Hepatocyte (in vitro differentiated cells): ENCODE measurements around the gene ZNF521. TPM values are rescaled to one million over a fixed set of nuclear protein-coding genes. Genes with fewer than 3 reads are reported as not detected.

Source experiments
- DNase-seq: peaks from one replicate; pipeline ENCODE4 v3.0.0-alpha.2; 2016; ENCODE audit warnings: low spot score
- H2AFZ ChIP-seq: fragments of 200-600 bp; sonication (generic); 2 replicates; pipeline ENCODE4 v1.6.0; 2016; ENCODE audit warnings: antibody characterized with exemption, mild to moderate bottlenecking
- H3K27ac ChIP-seq: fragments of 200-600 bp; sonication (generic); 2 replicates; pipeline ENCODE4 v1.5.1; 2016; ENCODE audit warnings: mild to moderate bottlenecking
- H3K27me3 ChIP-seq: fragments of 200-600 bp; sonication (generic); 2 replicates; pipeline ENCODE4 v1.6.1; 2016
- H3K36me3 ChIP-seq: fragments of 200-600 bp; sonication (generic); replicated peaks from 2 replicates; pipeline ENCODE4 v1.5.1; 2016; ENCODE audit warnings: low read depth; ENCODE audit not compliant: insufficient read depth
- H3K4me1 ChIP-seq: fragments of 200-600 bp; sonication (generic); 2 replicates; pipeline ENCODE4 v1.5.1; 2016; ENCODE audit warnings: mild to moderate bottlenecking, moderate library complexity; ENCODE audit not compliant: insufficient read depth
- H3K4me2 ChIP-seq: fragments of 200-600 bp; sonication (generic); 2 replicates; pipeline ENCODE4 v1.6.0; 2016
- H3K4me3 ChIP-seq: fragments of 200-600 bp; sonication (generic); 2 replicates; pipeline ENCODE4 v1.5.1; 2016; ENCODE audit warnings: mild to moderate bottlenecking
- H3K79me2 ChIP-seq: fragments of 200-600 bp; sonication (generic); 2 replicates; pipeline ENCODE4 v1.6.0; 2017; ENCODE audit warnings: mild to moderate bottlenecking
- H3K9me2 ChIP-seq: fragments of 200-600 bp; sonication (generic); replicated peaks from 2 replicates; pipeline ENCODE4 v1.6.0; 2017; ENCODE audit warnings: mild to moderate bottlenecking; ENCODE audit not compliant: insufficient read depth
- H3K9me3 ChIP-seq: fragments of 200-600 bp; sonication (generic); 2 replicates; pipeline ENCODE4 v1.5.1; 2016; ENCODE audit warnings: low read depth, mild to moderate bottlenecking
- H4K20me1 ChIP-seq: fragments of 200-600 bp; sonication (generic); 2 replicates; pipeline ENCODE4 v1.6.0; 2016; ENCODE audit warnings: mild to moderate bottlenecking; ENCODE audit not compliant: insufficient read depth, poor library complexity, severe bottlenecking
- CTCF ChIP-seq: fragments of 200-600 bp; sonication (generic); IDR thresholded peaks from 2 replicates; pipeline ENCODE4 v1.5.1; 2016; ENCODE audit warnings: antibody characterized with exemption, mild to moderate bottlenecking; ENCODE audit not compliant: poor library complexity
- EZH2 ChIP-seq: fragments of 200-600 bp; sonication (generic); IDR thresholded peaks from 2 replicates; pipeline ENCODE4 v1.6.1; 2016; ENCODE audit warnings: antibody characterized with exemption, mild to moderate bottlenecking, borderline replicate concordance
- EZH2phosphoT487 ChIP-seq: fragments of 200-600 bp; sonication (generic); IDR thresholded peaks from one replicate; pipeline ENCODE4 v1.6.1; 2018; ENCODE audit warnings: antibody characterized with exemption, mild to moderate bottlenecking, low read depth, moderate library complexity; ENCODE audit not compliant: unreplicated experiment, severe bottlenecking
- WGBS: methylation state at CpG from one replicate; pipeline ENCODE4 v1.1.6; 2016; ENCODE audit warnings: low lambda C conversion rate; ENCODE audit errors: missing lambda C conversion rate; 5-methylcytosine and 5-hydroxymethylcytosine counted together
- polyA plus RNA-seq: library from polyadenylated mRNA; unstranded; fragments of >200 nt; fragmentation: Nextera tagmentation; extraction: Ambion mirVana; gene quantifications from 2 replicates; pipeline ENCODE4 v1.2.1, GENCODE V29; 2016
- total RNA-seq: library from RNA; depleted of rRNA; stranded (reverse); fragments of >200 nt; gene quantifications from 2 replicates; pipeline ENCODE4 v1.2.3, GENCODE V29; 2014

The ZNF521 gene
- total and polyA plus RNA-seq, 2 experiments from 2014 or later: 9.0 to 16.3 TPM

GRCh38 chr18:25223899-25224886 is 127.8 kb downstream of the ZNF521 start:
- Histone ChIP-seq H3K4me3 (no peak overlapping the region), H3K36me3 (no peaks in the 10 kb centered on the region), H3K9me3 (no peaks in the 10 kb centered on the region), H2AFZ (no peak overlapping the region), H3K9me2 (no peaks in the 10 kb centered on the region), H3K27me3 (no peaks in the 10 kb centered on the region), H3K4me1 (peaks cover 11% of the 10 kb centered on the region), H3K27ac (no peak overlapping the region), H4K20me1 (peaks cover 4% of the 10 kb centered on the region), H3K79me2 (no peaks in the 10 kb centered on the region), H3K4me2 (no peak overlapping the region)
- TF ChIP-seq EZH2phosphoT487: no peak
- TF ChIP-seq EZH2: no peak
- no peak for TF ChIP-seq CTCF
- no peak for DNase-seq
- 94% methylated on average over 23 of the region's 23 CpGs for WGBS

- no peaks in the 10 kb centered on the region for H3K79me2 ChIP-seq
- H3K9me3 ChIP-seq: no peaks in the 10 kb centered on the region
- no peaks in the 10 kb centered on the region for H3K9me2 ChIP-seq
- WGBS: 83% methylated on average over 2 of the region's 2 CpGs
- peaks cover 2% of the 10 kb centered on the region for H3K4me1 ChIP-seq
- no peak overlapping the region for H3K4me2 ChIP-seq
- H3K4me3 ChIP-seq: no peak overlapping the region
- peaks cover 4% of the 10 kb centered on the region for H4K20me1 ChIP-seq
- DNase-seq: no peak
- TF ChIP-seq CTCF: no peak
- TF ChIP-seq EZH2phosphoT487: no peak
- H3K27me3 ChIP-seq: no peaks in the 10 kb centered on the region
- peaks cover 3% of the 10 kb centered on the region for H3K36me3 ChIP-seq
- no peak overlapping the region for H2AFZ ChIP-seq
- no peak overlapping the region for H3K27ac ChIP-seq
These were observed 128.8 kb downstream of the ZNF521 start for GRCh38 chr18:25223211-25223610.

DNA sequence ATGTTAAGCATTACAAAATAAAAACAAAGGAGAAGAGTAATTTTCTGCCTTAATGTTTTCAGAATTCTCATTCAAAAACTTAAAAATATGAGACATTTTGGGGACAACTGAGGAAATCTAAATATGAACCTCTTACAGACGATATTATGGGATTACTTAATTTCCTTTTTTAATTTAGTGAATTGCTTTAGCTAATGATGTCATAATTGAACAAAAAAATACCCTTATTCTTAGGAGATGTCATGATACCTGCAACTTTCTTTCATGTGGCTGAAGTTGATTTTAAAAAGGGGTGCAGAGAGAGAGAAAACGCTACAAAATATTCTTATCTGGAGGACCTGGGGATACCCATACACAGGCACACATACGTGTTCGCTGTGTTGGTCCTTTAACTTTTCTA is 129.3 kb downstream of the ZNF521 start:
- no peak overlapping the region for H3K4me2 ChIP-seq
- H3K27me3 ChIP-seq: no peaks in the 10 kb centered on the region
- H4K20me1 ChIP-seq: peaks cover 4% of the 10 kb centered on the region
- DNase-seq: no peak
- WGBS: 90% methylated on average over 4 of the region's 4 CpGs
- H3K27ac ChIP-seq: no peak overlapping the region
- no peaks in the 10 kb centered on the region for H3K9me2 ChIP-seq
- TF ChIP-seq EZH2 (no peak), CTCF (no peak), EZH2phosphoT487 (no peak)
- H2AFZ ChIP-seq: no peak overlapping the region
- H3K9me3 ChIP-seq: no peaks in the 10 kb centered on the region
- no peaks in the 10 kb centered on the region for H3K79me2 ChIP-seq
- no peaks in the 10 kb centered on the region for H3K4me1 ChIP-seq
- no peak overlapping the region for H3K4me3 ChIP-seq
- H3K36me3 ChIP-seq: peaks cover 3% of the 10 kb centered on the region
